ENCODE data around the gene SLC35F1. TPM values are rescaled to one million over a fixed set of nuclear protein-coding genes. Genes with fewer than 3 reads are reported as not detected.

Gene SLC35F1
- total RNA-seq, 1 experiment from 2014 or later, result 4.3 TPM

DNA sequence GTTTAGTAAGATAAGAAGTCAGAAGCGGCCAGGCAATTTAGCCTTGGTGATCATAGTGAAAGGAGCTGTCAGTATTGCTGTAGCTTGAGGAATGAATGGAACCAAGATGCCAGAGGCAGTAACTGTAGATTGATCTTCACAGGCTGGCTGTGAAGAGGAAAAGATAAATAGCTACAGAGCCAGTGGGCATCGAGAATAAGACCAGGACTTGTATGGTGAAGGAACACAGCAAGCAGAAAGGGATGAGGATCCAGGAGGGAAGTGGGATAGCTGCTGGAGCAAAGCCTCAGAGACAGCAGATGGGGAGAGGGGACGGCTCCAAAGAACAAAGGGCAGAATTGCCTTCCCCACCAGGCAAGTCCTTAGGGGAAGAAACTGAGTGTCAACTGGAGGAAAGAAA is 346.7 kb downstream of the SLC35F1 start:
- no peaks in the 10 kb centered on the region for H3K79me1 ChIP-seq (ENCODE audit: insufficient read depth, low read depth, low read length, poor library complexity, severe bottlenecking)
- H2BK120ac ChIP-seq (ENCODE audit: low read depth, low read length, poor library complexity, severe bottlenecking), result no peak overlapping the region
- H4K91ac ChIP-seq (ENCODE audit: insufficient read length, low read depth, low read length), result no peak overlapping the region
- H3K27ac ChIP-seq (ENCODE audit: insufficient read length, low read depth, low read length), result no peak overlapping the region
- H3K4me1 ChIP-seq (ENCODE audit: insufficient read depth, low read length), result no peaks in the 10 kb centered on the region
- H3K23me2 ChIP-seq (ENCODE audit: insufficient read length, low read depth, low read length, poor library complexity, severe bottlenecking), result no peaks in the 10 kb centered on the region
- no peaks in the 10 kb centered on the region for H3K4me1 Mint-ChIP-seq
- no peaks in the 10 kb centered on the region for H3K9me3 ChIP-seq (ENCODE audit: control insufficient read depth, low read depth, low read length)
- no peaks in the 10 kb centered on the region for H4K20me1 ChIP-seq (ENCODE audit: control insufficient read depth, insufficient read depth, insufficient read length)
- no peak overlapping the region for H2AK5ac ChIP-seq (ENCODE audit: insufficient read length, low read length)
- H2BK20ac ChIP-seq (ENCODE audit: low read depth, low read length, poor library complexity, severe bottlenecking), result no peak overlapping the region
- H2BK5ac ChIP-seq (ENCODE audit: insufficient read length, low read length), result no peak overlapping the region
- H3K27me3 ChIP-seq (ENCODE audit: insufficient read depth, low read length), result no peaks in the 10 kb centered on the region
- H3K36me3 Mint-ChIP-seq (ENCODE audit: insufficient read depth in 1 of 3, low read depth in 3 of 3), result no peaks in the 10 kb centered on the region
- no peak overlapping the region for H3K27ac Mint-ChIP-seq
- H3K79me2 ChIP-seq (ENCODE audit: insufficient read depth, low read length), result no peaks in the 10 kb centered on the region
- H3K27me3 Mint-ChIP-seq (ENCODE audit: low read depth), result no peaks in the 10 kb centered on the region
- H3K9ac ChIP-seq (ENCODE audit: extremely low read depth, insufficient read length, low read length), result no peak overlapping the region
- H3K23ac ChIP-seq (ENCODE audit: insufficient read length, low read depth, low read length), result no peak overlapping the region
- TF ChIP-seq, protein P1, sequence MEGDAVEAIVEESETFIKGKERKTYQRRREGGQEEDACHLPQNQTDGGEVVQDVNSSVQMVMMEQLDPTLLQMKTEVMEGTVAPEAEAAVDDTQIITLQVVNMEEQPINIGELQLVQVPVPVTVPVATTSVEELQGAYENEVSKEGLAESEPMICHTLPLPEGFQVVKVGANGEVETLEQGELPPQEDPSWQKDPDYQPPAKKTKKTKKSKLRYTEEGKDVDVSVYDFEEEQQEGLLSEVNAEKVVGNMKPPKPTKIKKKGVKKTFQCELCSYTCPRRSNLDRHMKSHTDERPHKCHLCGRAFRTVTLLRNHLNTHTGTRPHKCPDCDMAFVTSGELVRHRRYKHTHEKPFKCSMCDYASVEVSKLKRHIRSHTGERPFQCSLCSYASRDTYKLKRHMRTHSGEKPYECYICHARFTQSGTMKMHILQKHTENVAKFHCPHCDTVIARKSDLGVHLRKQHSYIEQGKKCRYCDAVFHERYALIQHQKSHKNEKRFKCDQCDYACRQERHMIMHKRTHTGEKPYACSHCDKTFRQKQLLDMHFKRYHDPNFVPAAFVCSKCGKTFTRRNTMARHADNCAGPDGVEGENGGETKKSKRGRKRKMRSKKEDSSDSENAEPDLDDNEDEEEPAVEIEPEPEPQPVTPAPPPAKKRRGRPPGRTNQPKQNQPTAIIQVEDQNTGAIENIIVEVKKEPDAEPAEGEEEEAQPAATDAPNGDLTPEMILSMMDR (conservative IDR thresholded peaks at IDR 0.05), result no peak
- H3K56ac ChIP-seq (ENCODE audit: insufficient read length, low read depth, low read length), result no peak overlapping the region
- DNase-seq, result no peak
- no peak overlapping the region for H4K5ac ChIP-seq (ENCODE audit: insufficient read length, low read depth, low read length)
- H3K4me3 Mint-ChIP-seq, result no peak overlapping the region
- H2AFZ ChIP-seq (ENCODE audit: low read length), result no peak overlapping the region
- H2BK15ac ChIP-seq (ENCODE audit: low read depth, low read length), result no peak overlapping the region
- H3K4ac ChIP-seq (ENCODE audit: low read depth, low read length), result no peak overlapping the region
- H3K18ac ChIP-seq (ENCODE audit: insufficient read length, low read depth, low read length), result no peak overlapping the region
- no peak overlapping the region for H3T11ph ChIP-seq (ENCODE audit: low read length)
- no peaks in the 10 kb centered on the region for H3K9me3 Mint-ChIP-seq
- no peak overlapping the region for H3K4me2 ChIP-seq (ENCODE audit: insufficient read depth, insufficient read length, low read length)
- H2BK12ac ChIP-seq (ENCODE audit: insufficient read length, low read depth, low read length), result no peak overlapping the region
- no peak overlapping the region for H4K8ac ChIP-seq (replicated peaks; ENCODE audit: insufficient read length, low read depth, low read length)
- H3K14ac ChIP-seq (ENCODE audit: insufficient read depth, low read length), result no peak overlapping the region
- WGBS (ENCODE audit: extremely low coverage, insufficient read length, low lambda C conversion rate), result no CpG with 5 or more reads among the region's 3 CpGs
